ENCODE results near the gene PXT1.

GRCh38 chr6:36492092-36492491, 49.4 kb upstream of the PXT1 start:
- TF ChIP-seq CTCF (IDR thresholded peaks at IDR 0.05) (no peak), POLR2A (IDR thresholded peaks at IDR 0.05) (no peak)

All from body of pancreas (tissue), 4 donors.